H9 (cell line): ENCODE data around the gene CDK14. TPM values are rescaled to one million over a fixed set of nuclear protein-coding genes. Genes with fewer than 3 reads are reported as not detected.

Experiments used
- DNase-seq: peaks from one replicate; pipeline ENCODE4 v3.0.0-alpha.2; 2017
- H2AFZ ChIP-seq: one replicate; pipeline ENCODE4 v1.6.1; 2013; ENCODE audit warnings: mild to moderate bottlenecking, low read length, control low read depth, moderate library complexity
- H2AK5ac ChIP-seq: 2 replicates; pipeline ENCODE4 v1.6.1; 2013; ENCODE audit warnings: low read length, control low read depth, mixed read lengths; ENCODE audit not compliant: insufficient read length
- H2BK120ac ChIP-seq: one replicate; pipeline ENCODE4 v1.6.1; 2013; ENCODE audit warnings: low read depth, mild to moderate bottlenecking, low read length, control low read depth, inconsistent platforms; ENCODE audit not compliant: poor library complexity, severe bottlenecking
- H2BK12ac ChIP-seq: 2 replicates; pipeline ENCODE4 v1.6.1; 2013; ENCODE audit warnings: low read length, control low read depth, mixed read lengths, low read depth; ENCODE audit not compliant: insufficient read length
- H2BK15ac ChIP-seq: 2 replicates; pipeline ENCODE4 v1.6.1; 2013; ENCODE audit warnings: low read depth, low read length, control low read depth
- H2BK20ac ChIP-seq: one replicate; pipeline ENCODE4 v1.6.1; 2013; ENCODE audit warnings: low read depth, mild to moderate bottlenecking, low read length, control low read depth, inconsistent platforms; ENCODE audit not compliant: poor library complexity, severe bottlenecking
- H2BK5ac ChIP-seq: 2 replicates; pipeline ENCODE4 v1.6.1; 2013; ENCODE audit warnings: low read length, control low read depth, mixed read lengths; ENCODE audit not compliant: insufficient read length
- H3K14ac ChIP-seq: 2 replicates; pipeline ENCODE4 v1.6.1; 2013; ENCODE audit warnings: low read length, control low read depth; ENCODE audit not compliant: insufficient read depth
- H3K18ac ChIP-seq: 2 replicates; pipeline ENCODE4 v1.6.1; 2013; ENCODE audit warnings: low read depth, mild to moderate bottlenecking, mixed read lengths, low read length, control low read depth; ENCODE audit not compliant: insufficient read length
- H3K23ac ChIP-seq: 2 replicates; pipeline ENCODE4 v1.6.1; 2013; ENCODE audit warnings: low read length, control low read depth, mixed read lengths, low read depth; ENCODE audit not compliant: insufficient read length
- H3K23me2 ChIP-seq: 2 replicates; pipeline ENCODE4 v1.6.1; 2013; ENCODE audit warnings: low read depth, mild to moderate bottlenecking, mixed read lengths, low read length, control low read depth; ENCODE audit not compliant: insufficient read length, poor library complexity, severe bottlenecking
- H3K27ac ChIP-seq: 2 replicates; pipeline ENCODE4 v1.5.1; 2013; ENCODE audit warnings: low read length, control low read depth, mixed read lengths, low read depth; ENCODE audit not compliant: insufficient read length
- H3K27me3 ChIP-seq: 2 replicates; pipeline ENCODE4 v1.6.1; 2013; ENCODE audit warnings: low read length, control low read depth, inconsistent platforms; ENCODE audit not compliant: insufficient read depth
- H3K4ac ChIP-seq: 2 replicates; pipeline ENCODE4 v1.6.1; 2013; ENCODE audit warnings: low read depth, mild to moderate bottlenecking, control low read depth, inconsistent platforms, low read length, moderate library complexity
- H3K4me1 ChIP-seq: 2 replicates; pipeline ENCODE4 v1.6.1; 2013; ENCODE audit warnings: low read length, control low read depth, inconsistent platforms; ENCODE audit not compliant: insufficient read depth
- H3K4me2 ChIP-seq: 2 replicates; pipeline ENCODE4 v1.6.1; 2013; ENCODE audit warnings: low read length, control low read depth, mixed read lengths; ENCODE audit not compliant: insufficient read length, insufficient read depth
- H3K56ac ChIP-seq: 2 replicates; pipeline ENCODE4 v1.6.1; 2013; ENCODE audit warnings: low read depth, mild to moderate bottlenecking, mixed read lengths, low read length, control low read depth; ENCODE audit not compliant: insufficient read length
- H3K79me1 ChIP-seq: 2 replicates; pipeline ENCODE4 v1.6.1; 2013; ENCODE audit warnings: low read depth, mild to moderate bottlenecking, moderate library complexity, low read length, control low read depth, inconsistent platforms; ENCODE audit not compliant: insufficient read depth, poor library complexity, severe bottlenecking
- H3K79me2 ChIP-seq: 2 replicates; pipeline ENCODE4 v1.6.1; 2013; ENCODE audit warnings: low read length, control low read depth, inconsistent platforms; ENCODE audit not compliant: insufficient read depth
- H3K9ac ChIP-seq: 2 replicates; pipeline ENCODE4 v1.6.1; 2013; ENCODE audit warnings: low read length, control low read depth, mixed read lengths; ENCODE audit not compliant: insufficient read length; ENCODE audit errors: extremely low read depth
- H3K9me3 ChIP-seq: one replicate; pipeline ENCODE4 v1.6.1; 2013; ENCODE audit warnings: low read depth, low read length, inconsistent platforms; ENCODE audit not compliant: control insufficient read depth
- H3T11ph ChIP-seq: one replicate; pipeline ENCODE4 v1.6.1; 2013; ENCODE audit warnings: mild to moderate bottlenecking, low read length, control low read depth, inconsistent platforms
- H4K20me1 ChIP-seq: one replicate; pipeline ENCODE4 v1.6.1; 2013; ENCODE audit not compliant: control insufficient read depth, insufficient read length, insufficient read depth
- H4K5ac ChIP-seq: 2 replicates; pipeline ENCODE4 v1.6.1; 2013; ENCODE audit warnings: low read depth, mild to moderate bottlenecking, mixed read lengths, low read length, control low read depth; ENCODE audit not compliant: insufficient read length
- H4K8ac ChIP-seq: replicated peaks from 2 replicates; pipeline ENCODE4 v1.6.1; 2013; ENCODE audit warnings: low read length, control low read depth, mixed read lengths, low read depth; ENCODE audit not compliant: insufficient read length
- H4K91ac ChIP-seq: 2 replicates; pipeline ENCODE4 v1.6.1; 2013; ENCODE audit warnings: low read depth, mild to moderate bottlenecking, moderate library complexity, mixed read lengths, low read length, control low read depth; ENCODE audit not compliant: insufficient read length
- H3K27ac Mint-ChIP-seq, 3 experiments: 2 replicates in 2 of 3; 3 replicates in 1 of 3; pipeline ENCODE4 v1.8.0; 2020 to 2021; ENCODE audit warnings: mixed read lengths in 3 of 3, mild to moderate bottlenecking in 1 of 3, moderate library complexity in 1 of 3
- H3K27me3 Mint-ChIP-seq: 2 replicates; pipeline ENCODE4 v1.8.0; 2021; ENCODE audit warnings: low read depth, mild to moderate bottlenecking, moderate library complexity, mixed read lengths
- H3K36me3 Mint-ChIP-seq, 3 experiments: 2 replicates in 2 of 3; 3 replicates in 1 of 3; pipeline ENCODE4 v1.8.0; 2020 to 2021; ENCODE audit warnings: low read depth in 3 of 3, mixed read lengths in 3 of 3; ENCODE audit not compliant: insufficient read depth in 1 of 3
- H3K4me1 Mint-ChIP-seq, 2 experiments: 2 replicates each; pipeline ENCODE4 v1.8.0; 2020; ENCODE audit warnings: mixed read lengths in 2 of 2
- H3K4me3 Mint-ChIP-seq, 2 experiments: 2 replicates in 1 of 2; 3 replicates in 1 of 2; pipeline ENCODE4 v1.8.0; 2020 to 2021; ENCODE audit warnings: mild to moderate bottlenecking in 2 of 2, mixed read lengths in 2 of 2, moderate library complexity in 1 of 2
- H3K9me3 Mint-ChIP-seq, 2 experiments: 2 replicates in 1 of 2; 3 replicates in 1 of 2; pipeline ENCODE4 v1.8.0; 2020; ENCODE audit warnings: mild to moderate bottlenecking in 2 of 2, mixed read lengths in 2 of 2, moderate library complexity in 1 of 2
- CTCF ChIP-seq: fragments of 200-600 bp; sonication (generic); conservative IDR thresholded peaks from 3 replicates; pipeline ENCODE4 v1.8.0; 2021; ENCODE audit warnings: antibody characterized with exemption, mild to moderate bottlenecking
- WGBS: extraction: QIAGEN DNeasy Blood & Tissue Kit; methylation state at CpG from one replicate; pipeline ENCODE4 v1.1.7; 2013; ENCODE audit warnings: missing lambda C conversion rate, low lambda C conversion rate, mixed read lengths; ENCODE audit not compliant: insufficient read length; ENCODE audit errors: extremely low coverage; 5-methylcytosine and 5-hydroxymethylcytosine counted together
- total RNA-seq: library from RNA; stranded (reverse); gene quantifications from 2 replicates; pipeline ENCODE4 v1.2.1, GENCODE V29; 2021

The CDK14 gene
- total RNA-seq, 1 experiment from 2014 or later = 23.9 TPM

- TF ChIP-seq CTCF = no peak
- H4K20me1 ChIP-seq = no peaks in the 10 kb centered on the region
- H2BK20ac ChIP-seq = no peak overlapping the region
- H2AK5ac ChIP-seq = no peak overlapping the region
- no peak overlapping the region for H2AFZ ChIP-seq
- no peak overlapping the region for H3K23ac ChIP-seq
- H3K4me2 ChIP-seq = peak overlapping the region; percentile 99
- no peak overlapping the region for H3K18ac ChIP-seq
- H3T11ph ChIP-seq = no peak overlapping the region
- H3K27me3 ChIP-seq = no peaks in the 10 kb centered on the region
- Mint-ChIP-seq H3K9me3 (peaks cover 0 to 3% of the 10 kb centered on the region in 2 experiments; a peak in 1 of 5 replicates), H3K36me3 (peaks cover 0 to 4% (median 0%) of the 10 kb centered on the region in 3 experiments; a peak in 2 of 7 replicates), H3K4me1 (peaks cover 32 to 36% of the 10 kb centered on the region in 2 experiments), H3K4me3 (peak overlapping the region; percentile 88 to 97), H3K27ac (peak overlapping the region in 2 of 3 experiments; percentile 87 to 97; a peak in 4 of 7 replicates), H3K27me3 (peaks cover 3% of the 10 kb centered on the region; the same call in 1 of the 2 replicates)
- no peak overlapping the region for H3K56ac ChIP-seq
- no peak overlapping the region for H2BK12ac ChIP-seq
- no peak overlapping the region for H4K91ac ChIP-seq
- peaks cover 16% of the 10 kb centered on the region; the same call in 1 of the 2 replicates for H3K79me2 ChIP-seq
- H2BK15ac ChIP-seq = no peak overlapping the region
- no CpG with 5 or more reads among the region's 47 CpGs for whole genome bisulfite sequencing
- H3K9me3 ChIP-seq = no peaks in the 10 kb centered on the region
- no peak overlapping the region for H4K5ac ChIP-seq
- no peaks in the 10 kb centered on the region for H3K79me1 ChIP-seq
- no peaks in the 10 kb centered on the region; the same call in 1 of the 2 replicates for H3K4me1 ChIP-seq
- H3K23me2 ChIP-seq = peaks cover 18% of the 10 kb centered on the region
- H4K8ac ChIP-seq = no peak overlapping the region
- H3K27ac ChIP-seq = no peak overlapping the region
- peak overlapping the region; percentile 66 for H3K9ac ChIP-seq
- no peak overlapping the region for H2BK120ac ChIP-seq
- no peak overlapping the region for H2BK5ac ChIP-seq
- H3K14ac ChIP-seq = peak overlapping the region; percentile 94; the same call in 1 of the 2 replicates
- DNase-seq = no peak
- H3K4ac ChIP-seq = no peak overlapping the region
Measured at GRCh38 chr7:90596671-90597562, 796 bp downstream of the CDK14 start.
